Activated CD4-positive, alpha-beta T cell treated with anti-CD3 and anti-CD28 coated beads, Interleukin-2, amount 10 ng/mL, durations not matched to agents 24 days and 14 days (primary cell): Measurements from ENCODE around the gene PCDHB3. TPM values are rescaled to one million over a fixed set of nuclear protein-coding genes. Genes with fewer than 3 reads are reported as not detected.
"Not testable (repeated sequence)": the region's sequence is repeated elsewhere in the genome, so short reads cannot be mapped to it uniquely, and the experiment has no call there.

ENCODE experiments used
- DNase-seq: peaks from one replicate; pipeline ENCODE4 v3.0.0; 2022
- H3K27ac Mint-ChIP-seq: one replicate; pipeline ENCODE4 v1.8.0; 2022; ENCODE audit warnings: mild to moderate bottlenecking, mixed read lengths
- H3K27me3 Mint-ChIP-seq: one replicate; pipeline ENCODE4 v1.8.0; 2022; ENCODE audit warnings: mixed read lengths
- H3K36me3 Mint-ChIP-seq: one replicate; pipeline ENCODE4 v1.8.0; 2022; ENCODE audit warnings: low read depth, mild to moderate bottlenecking, mixed read lengths
- H3K4me1 Mint-ChIP-seq: one replicate; pipeline ENCODE4 v1.8.0; 2021; ENCODE audit warnings: mixed read lengths
- H3K4me3 Mint-ChIP-seq: one replicate; pipeline ENCODE4 v1.8.0; 2022; ENCODE audit warnings: mild to moderate bottlenecking, moderate library complexity, mixed read lengths
- H3K9me3 Mint-ChIP-seq: one replicate; pipeline ENCODE4 v1.8.0; 2021; ENCODE audit warnings: mixed read lengths
- intact Hi-C: fragments of 100-400 bp; cut with micrococcal nuclease; formaldehyde crosslinking; loops from one replicate; pipeline ENCODE4 v1.15.1; 2023
- total RNA-seq: library from RNA; stranded (reverse); gene quantifications from 2 replicates; pipeline ENCODE4 v1.2.3, GENCODE V29; 2022

PCDHB3 gene
- total RNA-seq, 1 donor from 2014 or later: not detected

GRCh38 chr5:141119250-141119649 is 19.0 kb downstream of the PCDHB3 start:
- H3K27ac Mint-ChIP-seq: no peak overlapping the region
- no peaks in the 10 kb centered on the region for H3K27me3 Mint-ChIP-seq
- DNase-seq: no peak
- intact Hi-C loops: no loop called here
- H3K4me1 Mint-ChIP-seq: no peaks in the 10 kb centered on the region
- no peak overlapping the region for H3K4me3 Mint-ChIP-seq
- peaks cover 6% of the 10 kb centered on the region for H3K9me3 Mint-ChIP-seq
- H3K36me3 Mint-ChIP-seq: no peaks in the 10 kb centered on the region

- H3K36me3 Mint-ChIP-seq: no peaks in the 10 kb centered on the region
- no peak for DNase-seq
Measured at GRCh38 chr5:141121563-141121962, 21.3 kb downstream of the PCDHB3 start, which contains the start of gene PCDHB4. Gene PCDHB4 (plus strand): TSS chr5:141121818. CDS start chr5:141121999, 181 bp downstream.

GRCh38 chr5:141121985-141122384 is 21.7 kb downstream of the PCDHB3 start:
- intact Hi-C loops: no loop called here
- Mint-ChIP-seq H3K4me3 (no peak overlapping the region), H3K27ac (no peak overlapping the region), H3K4me1 (no peaks in the 10 kb centered on the region), H3K27me3 (no peaks in the 10 kb centered on the region), H3K9me3 (peaks cover 4% of the 10 kb centered on the region), H3K36me3 (no peaks in the 10 kb centered on the region)
- no peak for DNase-seq

More at GRCh38 chr5:141121563-141121962, 21.3 kb downstream of the PCDHB3 start, which contains the start of gene PCDHB4:
- Mint-ChIP-seq H3K9me3 (peaks cover 4% of the 10 kb centered on the region), H3K4me1 (no peaks in the 10 kb centered on the region), H3K4me3 (no peak within 1 kb of the TSS), H3K27me3 (no peaks in the 10 kb centered on the region), H3K27ac (no peak within 1 kb of the TSS)
- intact Hi-C loops: no loop called here

GRCh38 chr5:141123396-141124135 is 23.3 kb downstream of the PCDHB3 start:
- H3K4me1 Mint-ChIP-seq, H3K36me3 Mint-ChIP-seq, H3K27ac Mint-ChIP-seq, H3K27me3 Mint-ChIP-seq, H3K4me3 Mint-ChIP-seq, DNase-seq, H3K9me3 Mint-ChIP-seq, intact Hi-C loops: not testable (repeated sequence)

GRCh38 chr5:141127305-141127704 is 27.0 kb downstream of the PCDHB3 start:
- H3K4me3 Mint-ChIP-seq: no peak overlapping the region
- no peak overlapping the region for H3K27ac Mint-ChIP-seq
- intact Hi-C loops: no loop called here
- no peaks in the 10 kb centered on the region for H3K36me3 Mint-ChIP-seq
- peaks cover 7% of the 10 kb centered on the region for H3K9me3 Mint-ChIP-seq
- H3K4me1 Mint-ChIP-seq: no peaks in the 10 kb centered on the region
- no peaks in the 10 kb centered on the region for H3K27me3 Mint-ChIP-seq
- no peak for DNase-seq

GRCh38 chr5:141135030-141135717 is 34.9 kb downstream of the PCDHB3 start, which contains the start of gene PCDHB5:
Gene PCDHB5 (plus strand): TSS chr5:141135206. CDS start chr5:141135435, 229 bp downstream.
- Mint-ChIP-seq H3K4me3 (peak within 1 kb of the TSS; percentile 26), H3K27me3 (no peaks in the 10 kb centered on the region), H3K4me1 (no peaks in the 10 kb centered on the region), H3K36me3 (peaks cover 4% of the 10 kb centered on the region), H3K9me3 (peaks cover 47% of the 10 kb centered on the region), H3K27ac (no peak within 1 kb of the TSS)
- intact Hi-C loops: no loop called here
- DNase-seq: no peak

GRCh38 chr5:141135718-141136266 is 35.5 kb downstream of the PCDHB3 start:
- peaks cover 47% of the 10 kb centered on the region for H3K9me3 Mint-ChIP-seq
- H3K36me3 Mint-ChIP-seq: peaks cover 4% of the 10 kb centered on the region
- DNase-seq: no peak
- H3K27ac Mint-ChIP-seq: no peak overlapping the region
- H3K27me3 Mint-ChIP-seq: no peaks in the 10 kb centered on the region
- no peak overlapping the region for H3K4me3 Mint-ChIP-seq
- no peaks in the 10 kb centered on the region for H3K4me1 Mint-ChIP-seq
- intact Hi-C loops: no loop called here

- H3K9me3 Mint-ChIP-seq: peaks cover 47% of the 10 kb centered on the region
- H3K4me1 Mint-ChIP-seq, H3K4me3 Mint-ChIP-seq, intact Hi-C loops, H3K27me3 Mint-ChIP-seq, DNase-seq, H3K27ac Mint-ChIP-seq, H3K36me3 Mint-ChIP-seq: not testable (repeated sequence)
Measured at GRCh38 chr5:141137346-141137745, 37.1 kb downstream of the PCDHB3 start.

GRCh38 chr5:141149812-141150211 is 49.5 kb downstream of the PCDHB3 start, which contains the start of gene PCDHB6:
Gene PCDHB6 (plus strand): TSS chr5:141150057. CDS start chr5:141150258, 201 bp downstream.
- Mint-ChIP-seq H3K27me3 (no peaks in the 10 kb centered on the region), H3K9me3 (peaks cover 23% of the 10 kb centered on the region), H3K36me3 (peaks cover 5% of the 10 kb centered on the region), H3K27ac (no peak within 1 kb of the TSS), H3K4me3 (no peak within 1 kb of the TSS), H3K4me1 (no peaks in the 10 kb centered on the region)
- no peak for DNase-seq
- intact Hi-C loops: no loop called here

GRCh38 chr5:141150224-141150992 is 50.1 kb downstream of the PCDHB3 start:
- peaks cover 23% of the 10 kb centered on the region for H3K9me3 Mint-ChIP-seq
- H3K27ac Mint-ChIP-seq: no peak overlapping the region
- H3K4me1 Mint-ChIP-seq: no peaks in the 10 kb centered on the region
- H3K36me3 Mint-ChIP-seq: peaks cover 5% of the 10 kb centered on the region
- H3K4me3 Mint-ChIP-seq: no peak overlapping the region
- intact Hi-C loops: no loop called here
- no peaks in the 10 kb centered on the region for H3K27me3 Mint-ChIP-seq
- DNase-seq: no peak

GRCh38 chr5:141150993-141151325 is 50.7 kb downstream of the PCDHB3 start:
- Mint-ChIP-seq H3K4me1 (no peaks in the 10 kb centered on the region), H3K4me3 (no peak overlapping the region), H3K9me3 (peaks cover 23% of the 10 kb centered on the region), H3K27ac (no peak overlapping the region), H3K27me3 (no peaks in the 10 kb centered on the region), H3K36me3 (peaks cover 5% of the 10 kb centered on the region)
- DNase-seq: no peak
- intact Hi-C loops: no loop called here

GRCh38 chr5:141151632-141152031 is 51.4 kb downstream of the PCDHB3 start:
- H3K27me3 Mint-ChIP-seq, H3K36me3 Mint-ChIP-seq, DNase-seq, intact Hi-C loops, H3K27ac Mint-ChIP-seq, H3K4me1 Mint-ChIP-seq, H3K4me3 Mint-ChIP-seq: not testable (repeated sequence)
- H3K9me3 Mint-ChIP-seq: peaks cover 23% of the 10 kb centered on the region

- intact Hi-C loops, H3K27ac Mint-ChIP-seq, H3K36me3 Mint-ChIP-seq, H3K4me3 Mint-ChIP-seq, DNase-seq, H3K4me1 Mint-ChIP-seq, H3K27me3 Mint-ChIP-seq: not testable (repeated sequence)
- peaks cover 23% of the 10 kb centered on the region for H3K9me3 Mint-ChIP-seq
Measured at GRCh38 chr5:141152096-141152495, 51.8 kb downstream of the PCDHB3 start.
